GM23338 (cell line): ENCODE measurements around the gene DDIAS. TPM values are rescaled to one million over a fixed set of nuclear protein-coding genes. Genes with fewer than 3 reads are reported as not detected.

ENCODE experiments used
- ATAC-seq: fragments of 200-7000 bp; cut with Tn5 transposase; 3 replicates; pipeline ENCODE4 v1.9.1; 2020
- DNase-seq: peaks from one replicate; pipeline ENCODE4 v3.0.0-alpha.2; 2015; ENCODE audit warnings: low spot score
- H2AFZ ChIP-seq: fragments of 200-600 bp; sonication (generic); 2 replicates; pipeline ENCODE4 v1.8.0; 2016; ENCODE audit warnings: antibody characterized with exemption, mild to moderate bottlenecking, moderate library complexity
- H3F3A ChIP-seq: fragments of 200-600 bp; sonication (generic); replicated peaks from 2 replicates; pipeline ENCODE4 v1.8.0; 2017; ENCODE audit warnings: antibody characterized with exemption, mixed run types, low read depth
- H3K27ac ChIP-seq: fragments of 200-600 bp; sonication (generic); 2 replicates; pipeline ENCODE4 v1.6.1; 2016; ENCODE audit warnings: low read depth
- H3K27me3 ChIP-seq: fragments of 200-600 bp; sonication (generic); 2 replicates; pipeline ENCODE4 v1.8.0; 2016; ENCODE audit warnings: mild to moderate bottlenecking, mixed run types, moderate library complexity; ENCODE audit not compliant: insufficient read depth
- H3K36me3 ChIP-seq: fragments of 200-600 bp; sonication (generic); 2 replicates; pipeline ENCODE4 v1.8.0; 2016; ENCODE audit warnings: mild to moderate bottlenecking; ENCODE audit not compliant: insufficient read depth
- H3K4me1 ChIP-seq: fragments of 200-600 bp; sonication (generic); 2 replicates; pipeline ENCODE4 v1.8.0; 2016; ENCODE audit warnings: mild to moderate bottlenecking, moderate library complexity; ENCODE audit not compliant: insufficient read depth
- H3K4me2 ChIP-seq: fragments of 200-600 bp; sonication (generic); 2 replicates; pipeline ENCODE4 v1.7.1; 2017; ENCODE audit warnings: mixed run types
- H3K4me3 ChIP-seq: fragments of 200-600 bp; sonication (generic); 2 replicates; pipeline ENCODE4 v1.6.1; 2016; ENCODE audit warnings: mixed run types
- H3K79me2 ChIP-seq: fragments of 200-600 bp; sonication (generic); replicated peaks from 2 replicates; pipeline ENCODE4 v1.8.0; 2017; ENCODE audit warnings: mild to moderate bottlenecking; ENCODE audit not compliant: insufficient read depth
- H3K9me2 ChIP-seq: fragments of 200-600 bp; sonication (generic); 2 replicates; pipeline ENCODE4 v1.8.0; 2017; ENCODE audit not compliant: insufficient read depth
- H4K20me1 ChIP-seq: fragments of 200-600 bp; sonication (generic); replicated peaks from 2 replicates; pipeline ENCODE4 v1.8.0; 2017; ENCODE audit warnings: mild to moderate bottlenecking; ENCODE audit not compliant: insufficient read depth
- H3K27ac Mint-ChIP-seq: 2 replicates; pipeline ENCODE4 v1.8.0; 2020; ENCODE audit warnings: inconsistent platforms, mild to moderate bottlenecking, moderate library complexity, mixed read lengths
- H3K27me3 Mint-ChIP-seq: 3 replicates; pipeline ENCODE4 v1.8.0; 2022; ENCODE audit warnings: low read depth, mild to moderate bottlenecking, moderate library complexity, mixed read lengths, inconsistent platforms; ENCODE audit not compliant: insufficient read depth, poor library complexity
- H3K36me3 Mint-ChIP-seq: 3 replicates; pipeline ENCODE4 v1.8.0; 2021; ENCODE audit warnings: low read depth, mild to moderate bottlenecking, inconsistent platforms, moderate library complexity, mixed read lengths
- H3K4me1 Mint-ChIP-seq: 3 replicates; pipeline ENCODE4 v1.8.0; 2020; ENCODE audit warnings: mild to moderate bottlenecking, inconsistent platforms, mixed read lengths
- H3K4me3 Mint-ChIP-seq: 3 replicates; pipeline ENCODE4 v1.8.0; 2021; ENCODE audit warnings: moderate library complexity, mild to moderate bottlenecking, inconsistent platforms, mixed read lengths
- H3K9me3 Mint-ChIP-seq: 3 replicates; pipeline ENCODE4 v1.8.0; 2020; ENCODE audit warnings: moderate library complexity, mild to moderate bottlenecking, inconsistent platforms, mixed read lengths
- CREB1 ChIP-seq: fragments of 250-450 bp; sonication (Bioruptor Pico); IDR thresholded peaks from 2 replicates; pipeline ENCODE4 v1.5.0; 2020; ENCODE audit warnings: low read depth, mild to moderate bottlenecking, moderate library complexity
- CTCF ChIP-seq, 2 experiments: fragments of 200-600 bp in 1 of 2; sonication (generic) in 1 of 2; conservative IDR thresholded peaks; 2 replicates each; pipeline versions ENCODE4 v1.5.1 to v1.6.1; 2016 to 2017; ENCODE audit warnings: antibody characterized with exemption in 2 of 2, low read depth in 2 of 2, mild to moderate bottlenecking in 2 of 2, moderate library complexity in 1 of 2
- EZH2 ChIP-seq: fragments of 200-600 bp; sonication (generic); IDR thresholded peaks from one replicate; pipeline ENCODE4 v1.8.0; 2017; ENCODE audit warnings: antibody characterized with exemption, mild to moderate bottlenecking, low read depth; ENCODE audit not compliant: unreplicated experiment
- EZH2phosphoT487 ChIP-seq: fragments of 200-600 bp; sonication (generic); IDR thresholded peaks from one replicate; pipeline ENCODE4 v1.8.1; 2018; ENCODE audit warnings: antibody characterized with exemption; ENCODE audit not compliant: unreplicated experiment
- JUNB ChIP-seq: IDR thresholded peaks from one replicate; pipeline ENCODE4 v1.6.1; 2016; ENCODE audit warnings: antibody characterized with exemption; ENCODE audit not compliant: unreplicated experiment
- NANOG ChIP-seq: IDR thresholded peaks from 2 replicates; pipeline ENCODE4 v1.6.1; 2016; ENCODE audit warnings: antibody characterized with exemption, borderline replicate concordance
- POLR2AphosphoS5 ChIP-seq: IDR thresholded peaks from 2 replicates; pipeline ENCODE4 v1.6.1; 2016; ENCODE audit warnings: antibody characterized with exemption, low read depth
- STAT1 ChIP-seq: IDR thresholded peaks from one replicate; pipeline ENCODE4 v1.6.1; 2016; ENCODE audit warnings: antibody characterized with exemption; ENCODE audit not compliant: unreplicated experiment
- ZNF114 ChIP-seq: fragments of 250-450 bp; sonication (Bioruptor Pico); IDR thresholded peaks from 2 replicates; pipeline ENCODE4 v1.5.0; 2020; ENCODE audit warnings: mild to moderate bottlenecking, moderate library complexity
- ZNF331 ChIP-seq: fragments of 250-450 bp; sonication (Bioruptor Pico); IDR thresholded peaks from 2 replicates; pipeline ENCODE4 v1.5.0; 2020; ENCODE audit warnings: low read depth, mild to moderate bottlenecking, moderate library complexity
- ZNF462 ChIP-seq: fragments of 250-450 bp; sonication (Bioruptor Pico); IDR thresholded peaks from 2 replicates; pipeline ENCODE4 v1.5.0; 2020; ENCODE audit warnings: mild to moderate bottlenecking, moderate library complexity
- polyA plus RNA-seq: library from polyadenylated mRNA; unstranded; fragments of >200 nt; fragmentation: Nextera tagmentation; extraction: Ambion mirVana; gene quantifications from 2 replicates; pipeline ENCODE4 v1.2.1, GENCODE V29; 2016
- total RNA-seq: library from RNA; depleted of rRNA; stranded (reverse); fragments of >200 nt; shearing (Covaris generic); gene quantifications from 2 replicates; pipeline ENCODE4 v1.2.3, GENCODE V29; 2014
- TF ChIP-seq, protein P1 (sequence below): IDR thresholded peaks from 2 replicates; pipeline ENCODE4 v1.6.1; 2016; ENCODE audit warnings: antibody characterized with exemption
- TF ChIP-seq, protein P2 (sequence below): IDR thresholded peaks from one replicate; pipeline ENCODE4 v1.6.1; 2018; ENCODE audit warnings: antibody characterized with exemption; ENCODE audit not compliant: unreplicated experiment

DDIAS gene
- total and polyA plus RNA-seq, 2 experiments from 2014 or later = 19.5 to 53.0 TPM

GRCh38 chr11:82854242-82854641 lies 47.3 kb upstream of the DDIAS start:
- no peaks in the 10 kb centered on the region for H3K27me3 ChIP-seq
- H3K4me2 ChIP-seq = no peak overlapping the region
- no peaks in the 10 kb centered on the region for H3K9me2 ChIP-seq
- H3K27me3 Mint-ChIP-seq = no peaks in the 10 kb centered on the region
- TF ChIP-seq CREB1 (no peak), NANOG (no peak), ZNF114 (CRISPR knock-in tag) (no peak), ZNF462 (CRISPR knock-in tag) (no peak), POLR2AphosphoS5 (no peak), EZH2 (no peak), ZNF331 (CRISPR knock-in tag) (no peak), JUNB (no peak), EZH2phosphoT487 (no peak), CTCF (conservative IDR thresholded peaks at IDR 0.05; ENCODE audit: low read depth in 2 of 2) (no peak), STAT1 (no peak)
- TF ChIP-seq, protein P1, sequence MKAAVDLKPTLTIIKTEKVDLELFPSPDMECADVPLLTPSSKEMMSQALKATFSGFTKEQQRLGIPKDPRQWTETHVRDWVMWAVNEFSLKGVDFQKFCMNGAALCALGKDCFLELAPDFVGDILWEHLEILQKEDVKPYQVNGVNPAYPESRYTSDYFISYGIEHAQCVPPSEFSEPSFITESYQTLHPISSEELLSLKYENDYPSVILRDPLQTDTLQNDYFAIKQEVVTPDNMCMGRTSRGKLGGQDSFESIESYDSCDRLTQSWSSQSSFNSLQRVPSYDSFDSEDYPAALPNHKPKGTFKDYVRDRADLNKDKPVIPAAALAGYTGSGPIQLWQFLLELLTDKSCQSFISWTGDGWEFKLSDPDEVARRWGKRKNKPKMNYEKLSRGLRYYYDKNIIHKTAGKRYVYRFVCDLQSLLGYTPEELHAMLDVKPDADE = no peak
- TF ChIP-seq, protein P2, sequence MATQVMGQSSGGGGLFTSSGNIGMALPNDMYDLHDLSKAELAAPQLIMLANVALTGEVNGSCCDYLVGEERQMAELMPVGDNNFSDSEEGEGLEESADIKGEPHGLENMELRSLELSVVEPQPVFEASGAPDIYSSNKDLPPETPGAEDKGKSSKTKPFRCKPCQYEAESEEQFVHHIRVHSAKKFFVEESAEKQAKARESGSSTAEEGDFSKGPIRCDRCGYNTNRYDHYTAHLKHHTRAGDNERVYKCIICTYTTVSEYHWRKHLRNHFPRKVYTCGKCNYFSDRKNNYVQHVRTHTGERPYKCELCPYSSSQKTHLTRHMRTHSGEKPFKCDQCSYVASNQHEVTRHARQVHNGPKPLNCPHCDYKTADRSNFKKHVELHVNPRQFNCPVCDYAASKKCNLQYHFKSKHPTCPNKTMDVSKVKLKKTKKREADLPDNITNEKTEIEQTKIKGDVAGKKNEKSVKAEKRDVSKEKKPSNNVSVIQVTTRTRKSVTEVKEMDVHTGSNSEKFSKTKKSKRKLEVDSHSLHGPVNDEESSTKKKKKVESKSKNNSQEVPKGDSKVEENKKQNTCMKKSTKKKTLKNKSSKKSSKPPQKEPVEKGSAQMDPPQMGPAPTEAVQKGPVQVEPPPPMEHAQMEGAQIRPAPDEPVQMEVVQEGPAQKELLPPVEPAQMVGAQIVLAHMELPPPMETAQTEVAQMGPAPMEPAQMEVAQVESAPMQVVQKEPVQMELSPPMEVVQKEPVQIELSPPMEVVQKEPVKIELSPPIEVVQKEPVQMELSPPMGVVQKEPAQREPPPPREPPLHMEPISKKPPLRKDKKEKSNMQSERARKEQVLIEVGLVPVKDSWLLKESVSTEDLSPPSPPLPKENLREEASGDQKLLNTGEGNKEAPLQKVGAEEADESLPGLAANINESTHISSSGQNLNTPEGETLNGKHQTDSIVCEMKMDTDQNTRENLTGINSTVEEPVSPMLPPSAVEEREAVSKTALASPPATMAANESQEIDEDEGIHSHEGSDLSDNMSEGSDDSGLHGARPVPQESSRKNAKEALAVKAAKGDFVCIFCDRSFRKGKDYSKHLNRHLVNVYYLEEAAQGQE = no peak
- no peaks in the 10 kb centered on the region for H3K9me3 Mint-ChIP-seq
- ATAC-seq = no peak
- no peaks in the 10 kb centered on the region for H3K36me3 ChIP-seq
- H3F3A ChIP-seq = no peaks in the 10 kb centered on the region
- no peak overlapping the region for H3K27ac Mint-ChIP-seq
- no peak overlapping the region for H3K27ac ChIP-seq
- peaks cover 4% of the 10 kb centered on the region; the same call in 1 of the 3 replicates for H3K36me3 Mint-ChIP-seq
- no peak overlapping the region for H3K4me3 ChIP-seq
- no peak overlapping the region for H3K4me3 Mint-ChIP-seq
- peaks cover 5% of the 10 kb centered on the region; the same call in 1 of the 2 replicates for H3K79me2 ChIP-seq
- no peaks in the 10 kb centered on the region for H3K4me1 Mint-ChIP-seq
- no peak for DNase-seq
- H2AFZ ChIP-seq = no peak overlapping the region
- H3K4me1 ChIP-seq = no peaks in the 10 kb centered on the region
- H4K20me1 ChIP-seq = no peaks in the 10 kb centered on the region
